ENCODE measurements around the gene TTLL10. TPM values are rescaled to one million over a fixed set of nuclear protein-coding genes. Genes with fewer than 3 reads are reported as not detected.

TTLL10 gene
- total RNA-seq, 2 experiments from 2014 or later = not detected

- no peaks in the 10 kb centered on the region for H3K36me3 Mint-ChIP-seq
- CTCF ChIA-PET = no interaction called here
- H3K9me3 Mint-ChIP-seq (ENCODE audit: low read depth) = no peaks in the 10 kb centered on the region
- peaks cover 3% of the 10 kb centered on the region for H3K27me3 Mint-ChIP-seq
- DNase-seq = no peak
- no peak for ATAC-seq
- no peak overlapping the region for H3K4me3 Mint-ChIP-seq
- no peaks in the 10 kb centered on the region for H3K4me1 Mint-ChIP-seq
- no peak overlapping the region for H3K27ac Mint-ChIP-seq
Measured at GRCh38 chr1:1244192-1244811, 70.6 kb downstream of the TTLL10 start.

GRCh38 chr1:1245178-1245816, 71.6 kb downstream of the TTLL10 start:
- peaks cover 5% of the 10 kb centered on the region for H3K4me1 Mint-ChIP-seq
- CTCF ChIA-PET = no interaction called here
- peaks cover 3% of the 10 kb centered on the region for H3K27me3 Mint-ChIP-seq
- ATAC-seq (peak; percentile 34), DNase-seq (no peak)
- no peaks in the 10 kb centered on the region for H3K36me3 Mint-ChIP-seq
- H3K4me3 Mint-ChIP-seq = no peak overlapping the region
- H3K27ac Mint-ChIP-seq = no peak overlapping the region
- H3K9me3 Mint-ChIP-seq (ENCODE audit: low read depth) = no peaks in the 10 kb centered on the region

GRCh38 chr1:1245817-1246576, 72.3 kb downstream of the TTLL10 start:
- Mint-ChIP-seq H3K9me3 (ENCODE audit: low read depth) (no peaks in the 10 kb centered on the region), H3K27me3 (peaks cover 3% of the 10 kb centered on the region), H3K36me3 (peaks cover under 1% of the 10 kb centered on the region), H3K27ac (no peak overlapping the region), H3K4me3 (no peak overlapping the region), H3K4me1 (peaks cover 11% of the 10 kb centered on the region)
- CTCF ChIA-PET = no interaction called here
- ATAC-seq (no peak), DNase-seq (no peak)

- no peak within 1 kb of the TSS for H3K27ac Mint-ChIP-seq
- H3K9me3 Mint-ChIP-seq (ENCODE audit: low read depth) = no peaks in the 10 kb centered on the region
- H3K36me3 Mint-ChIP-seq = peaks cover 2% of the 10 kb centered on the region
- CTCF ChIA-PET = no interaction called here
- peaks cover 14% of the 10 kb centered on the region for H3K4me1 Mint-ChIP-seq
- no peak for DNase-seq
- H3K27me3 Mint-ChIP-seq = peaks cover 3% of the 10 kb centered on the region
- no peak for ATAC-seq
- H3K4me3 Mint-ChIP-seq = no peak within 1 kb of the TSS
Measured at GRCh38 chr1:1246577-1247340, 73.1 kb downstream of the TTLL10 start, which contains the start of gene C1QTNF12. C1QTNF12 (minus strand) TSS chr1:1246722; CDS start chr1:1246690, 32 bp downstream.

GRCh38 chr1:1247341-1247913, 73.7 kb downstream of the TTLL10 start:
- H3K4me3 Mint-ChIP-seq = no peak overlapping the region
- H3K36me3 Mint-ChIP-seq = peaks cover 4% of the 10 kb centered on the region
- DNase-seq (no peak), ATAC-seq (no peak)
- H3K27me3 Mint-ChIP-seq = peaks cover 3% of the 10 kb centered on the region
- no peak overlapping the region for H3K27ac Mint-ChIP-seq
- CTCF ChIA-PET = no interaction called here
- H3K9me3 Mint-ChIP-seq (ENCODE audit: low read depth) = no peaks in the 10 kb centered on the region
- H3K4me1 Mint-ChIP-seq = peaks cover 14% of the 10 kb centered on the region

Small RNA genes within 50 kb of the gene (microRNA-seq; reads per million reads assigned to microRNA genes)
- gene MIR200A (2.1 reads per million), gene MIR200B (9.4 reads per million, percentile 29 among the genes with 10 or more reads in this experiment), gene MIR429 (1.3 reads per million)

Other genes with a start within 250 kb of the TTLL10 start
- under 1 TPM in 1 of 2 experiments, not detected in 1; 0.61 TPM for gene SAMD11, start 250.0 kb upstream of the TTLL10 start, total RNA-seq
- 100 to 1,000 TPM in 1 of 2 experiments, 10 to 100 TPM in 1; 68.9 to 103 TPM for gene NOC2L, start 214.6 kb upstream of the TTLL10 start, total RNA-seq
- gene KLHL17, start 213.3 kb upstream of the TTLL10 start, total RNA-seq = 10 to 100 TPM; 30.7 to 32.4 TPM
- 1 to 10 TPM; 3.3 to 3.9 TPM for gene PLEKHN1, start 207.4 kb upstream of the TTLL10 start, total RNA-seq
- gene PERM1, start 191.8 kb upstream of the TTLL10 start, total RNA-seq = not detected
- gene HES4, start 173.8 kb upstream of the TTLL10 start, total RNA-seq = 1 to 10 TPM in 1 of 2 experiments, under 1 TPM in 1; 0.61 to 1.6 TPM
- gene ISG15, start 160.4 kb upstream of the TTLL10 start, total RNA-seq = 100 to 1,000 TPM; 432 to 986 TPM
- 10 to 100 TPM; 29.3 to 32.8 TPM for gene AGRN, start 153.8 kb upstream of the TTLL10 start, total RNA-seq
- gene RNF223, start 99.6 kb upstream of the TTLL10 start, total RNA-seq = not detected
- 10 to 100 TPM; 22.9 to 23.6 TPM for gene C1orf159, start 57.8 kb upstream of the TTLL10 start, total RNA-seq
- 100 to 1,000 TPM in 1 of 2 experiments, 10 to 100 TPM in 1; 28.1 to 156 TPM for gene TNFRSF18, start 32.7 kb downstream of the TTLL10 start, total RNA-seq
- 10 to 100 TPM in 1 of 2 experiments, 1 to 10 TPM in 1; 8.1 to 72.4 TPM for gene TNFRSF4, start 40.3 kb downstream of the TTLL10 start, total RNA-seq
- gene SDF4, start 58.1 kb downstream of the TTLL10 start, total RNA-seq = 100 to 1,000 TPM; 109 to 144 TPM
- gene B3GALT6, start 58.4 kb downstream of the TTLL10 start, total RNA-seq = 10 to 100 TPM; 17.6 to 25.5 TPM
- gene C1QTNF12, start 72.8 kb downstream of the TTLL10 start, total RNA-seq = 1 to 10 TPM; 2.0 to 2.6 TPM
- 10 to 100 TPM; 71.3 to 83.3 TPM for gene UBE2J2, start 100.0 kb downstream of the TTLL10 start, total RNA-seq
- 1 to 10 TPM; 4.7 to 5.0 TPM for gene SCNN1D, start 106.6 kb downstream of the TTLL10 start, total RNA-seq
- gene ACAP3, start 134.1 kb downstream of the TTLL10 start, total RNA-seq = 10 to 100 TPM; 71.7 to 99.9 TPM
- 10 to 100 TPM; 26.3 to 27.2 TPM for gene PUSL1, start 134.7 kb downstream of the TTLL10 start, total RNA-seq
- 100 to 1,000 TPM; 126 to 135 TPM for gene INTS11, start 150.8 kb downstream of the TTLL10 start, total RNA-seq
- gene CPTP, start 150.9 kb downstream of the TTLL10 start, total RNA-seq = 10 to 100 TPM; 17.6 to 18.5 TPM
- gene TAS1R3, start 157.4 kb downstream of the TTLL10 start, total RNA-seq = under 1 TPM; 0.77 to 0.82 TPM
- gene DVL1, start 175.5 kb downstream of the TTLL10 start, total RNA-seq = 10 to 100 TPM; 35.2 to 42.0 TPM
- gene MXRA8, start 184.7 kb downstream of the TTLL10 start, total RNA-seq = under 1 TPM in 1 of 2 experiments, not detected in 1; 0.61 TPM
- 100 to 1,000 TPM; 139 to 141 TPM for gene AURKAIP1, start 201.3 kb downstream of the TTLL10 start, total RNA-seq
- 100 to 1,000 TPM; 120 to 124 TPM for gene CCNL2, start 225.5 kb downstream of the TTLL10 start, total RNA-seq
- gene MRPL20, start 233.4 kb downstream of the TTLL10 start, total RNA-seq = 100 to 1,000 TPM in 1 of 2 experiments, 10 to 100 TPM in 1; 95.2 to 130 TPM
- gene ANKRD65, start 247.4 kb downstream of the TTLL10 start, total RNA-seq = not detected